NCI-H748 treated with DMSO at 0.1 percent for 48 hours (cell line): ENCODE data around the gene ZBTB49.

ENCODE experiments used
- DNase-seq: peaks from one replicate; lab custom pipeline; 2025; lab: John Stamatoyannopoulos, UW

ZBTB49 gene

DNA sequence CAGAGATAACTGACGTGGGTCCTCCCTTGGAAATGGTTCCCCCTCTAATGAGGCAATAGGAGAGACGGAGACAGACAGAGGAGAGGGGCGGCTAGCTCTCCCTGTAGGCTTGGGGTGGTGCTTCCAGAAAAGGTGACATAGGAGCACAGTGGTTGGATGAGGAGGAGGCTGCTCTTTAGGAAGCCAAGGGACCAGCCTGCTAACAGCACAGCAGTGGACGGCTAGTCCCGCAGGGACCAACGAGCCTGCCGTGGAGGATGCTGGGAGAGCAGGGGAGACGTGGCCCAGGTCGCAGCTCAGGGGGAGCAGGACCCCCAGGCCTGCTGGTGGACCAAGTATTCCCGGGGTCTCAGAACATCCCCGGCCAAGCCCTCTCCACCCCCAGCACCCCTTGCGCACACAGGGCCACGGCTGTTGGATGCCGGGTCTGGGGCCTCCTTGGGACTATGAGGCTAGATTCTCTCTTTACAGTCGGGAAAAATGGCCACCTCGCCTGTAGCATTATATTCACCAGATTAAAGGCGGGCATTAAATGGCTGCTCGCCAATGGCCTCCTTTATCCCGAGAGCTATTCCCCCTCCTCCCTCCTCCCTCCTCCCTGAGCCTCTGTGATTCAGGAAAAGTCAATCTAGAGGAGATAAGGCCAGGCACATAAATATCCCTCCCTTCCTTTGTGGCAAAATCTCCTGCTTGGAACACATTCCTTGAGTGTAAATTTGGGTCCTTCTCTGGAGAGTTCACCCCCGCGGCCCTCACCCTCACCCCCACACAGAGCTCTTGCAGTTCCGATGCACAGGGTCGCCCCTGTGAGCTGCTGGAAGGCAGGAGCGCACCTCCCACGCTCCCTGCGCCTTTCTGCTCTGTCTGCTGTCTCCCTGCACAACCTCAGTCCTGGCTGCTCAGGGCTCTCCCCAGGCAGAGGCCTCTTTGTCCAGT is 66.3 kb downstream of the ZBTB49 start:
- no peak for DNase-seq

DNA sequence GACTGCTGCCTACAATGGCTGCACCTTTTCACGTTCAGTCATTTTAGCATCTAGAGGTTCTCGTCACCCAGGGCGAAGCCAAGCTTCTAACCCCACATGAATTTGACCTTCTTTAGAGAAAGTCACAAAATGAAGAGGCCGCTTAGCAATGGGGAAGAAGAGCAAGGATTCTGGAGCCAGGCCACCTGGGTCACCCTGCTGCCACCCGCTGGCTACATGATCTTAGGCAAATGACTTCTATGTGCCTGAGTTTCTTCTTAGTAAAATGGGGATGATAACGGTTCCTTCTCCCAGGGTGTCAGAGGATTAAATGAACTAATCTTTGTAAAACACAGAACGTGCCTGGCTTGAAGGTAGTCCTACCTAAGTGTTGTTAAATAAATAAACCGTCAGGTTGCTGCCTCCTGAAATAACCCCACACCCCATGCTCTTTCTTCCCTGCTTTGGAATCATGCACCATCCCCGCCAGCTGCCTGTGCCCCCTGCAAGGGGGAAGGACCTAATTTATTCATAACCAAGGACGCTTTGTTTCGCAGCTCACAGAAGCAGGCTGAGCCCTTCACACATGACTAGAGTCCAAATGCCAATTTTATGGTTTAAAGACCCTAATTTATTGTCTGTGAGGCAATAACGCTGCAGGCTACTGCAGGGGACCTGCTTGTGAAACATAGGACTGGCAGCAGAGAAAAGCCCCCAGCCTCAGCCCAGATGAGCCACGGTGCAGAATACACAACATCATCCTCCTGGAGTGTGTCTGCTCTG is 68.2 kb downstream of the ZBTB49 start:
- DNase-seq: no peak

DNA sequence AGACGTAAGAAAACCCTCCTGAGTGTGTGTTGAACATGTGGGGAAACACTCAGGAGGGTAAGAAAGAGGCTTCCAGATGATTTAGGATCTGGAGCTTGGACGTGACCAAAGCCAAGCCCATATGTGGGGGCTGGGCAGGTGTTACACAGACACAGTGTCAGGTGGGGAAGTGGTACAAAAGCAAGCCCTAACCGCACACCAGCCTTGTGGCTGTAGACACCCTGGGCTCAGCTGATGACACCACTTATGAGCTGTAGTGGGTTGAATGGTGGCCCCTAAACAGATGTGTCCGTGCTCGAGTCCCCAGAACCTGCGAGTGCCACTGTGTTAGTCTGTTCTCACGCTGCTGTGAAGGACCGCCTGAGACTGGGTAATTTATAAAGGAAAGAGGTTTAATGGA is 71.8 kb downstream of the ZBTB49 start:
- no peak for DNase-seq

DNA sequence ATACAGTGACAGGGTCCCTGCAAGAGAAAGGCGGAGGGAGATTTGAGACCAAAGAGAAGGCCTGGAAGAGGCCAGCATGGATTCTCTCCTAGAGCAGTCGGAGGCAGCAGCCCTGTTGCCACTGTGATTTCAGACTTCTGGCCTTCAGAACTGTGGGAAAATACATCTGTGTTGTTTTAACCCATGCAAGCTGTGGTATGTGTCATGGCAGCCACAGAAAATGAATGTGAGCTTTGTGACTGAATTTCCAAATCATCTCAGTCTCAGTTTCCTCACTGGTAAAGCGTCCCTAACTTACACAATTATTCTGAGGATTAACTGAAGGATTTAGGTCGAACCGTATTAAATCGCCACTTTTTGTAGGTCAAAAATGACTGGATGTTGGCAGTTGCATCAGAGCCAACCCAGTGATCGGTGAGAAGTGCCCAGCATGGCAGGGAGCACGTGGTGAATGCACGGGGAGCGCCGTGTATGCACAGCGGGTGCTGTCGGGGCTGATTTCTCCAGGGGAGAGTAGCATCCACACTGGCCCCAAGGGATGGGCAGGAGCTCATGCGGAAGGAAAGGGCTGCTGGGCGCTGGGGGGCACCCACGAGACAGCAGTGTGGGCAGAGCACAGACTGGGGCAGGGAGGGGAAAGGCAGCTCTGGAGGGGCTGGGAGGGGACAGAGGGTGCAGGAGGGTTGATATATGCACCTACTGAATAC is 73.1 kb downstream of the ZBTB49 start:
- no peak for DNase-seq

DNA sequence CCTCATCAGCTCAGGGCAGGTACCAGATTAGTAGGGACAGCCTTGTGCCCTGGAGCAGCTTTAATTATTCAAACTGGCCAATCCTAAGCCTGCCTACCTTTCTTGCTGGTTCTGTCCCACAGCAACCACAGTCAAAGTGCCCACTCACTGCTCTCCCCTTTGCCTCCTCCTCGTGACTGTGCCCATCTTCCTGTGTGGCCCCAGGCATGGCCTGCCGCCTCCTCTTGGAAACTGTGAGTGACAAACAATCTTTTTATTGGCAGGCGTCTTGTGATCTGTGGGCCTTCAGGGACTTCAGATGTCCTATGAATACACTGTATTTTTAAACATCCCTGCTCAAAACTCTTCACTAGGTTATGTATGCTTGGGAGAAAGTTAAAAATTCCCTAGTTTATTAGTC is 74.0 kb downstream of the ZBTB49 start:
- no peak for DNase-seq

DNA sequence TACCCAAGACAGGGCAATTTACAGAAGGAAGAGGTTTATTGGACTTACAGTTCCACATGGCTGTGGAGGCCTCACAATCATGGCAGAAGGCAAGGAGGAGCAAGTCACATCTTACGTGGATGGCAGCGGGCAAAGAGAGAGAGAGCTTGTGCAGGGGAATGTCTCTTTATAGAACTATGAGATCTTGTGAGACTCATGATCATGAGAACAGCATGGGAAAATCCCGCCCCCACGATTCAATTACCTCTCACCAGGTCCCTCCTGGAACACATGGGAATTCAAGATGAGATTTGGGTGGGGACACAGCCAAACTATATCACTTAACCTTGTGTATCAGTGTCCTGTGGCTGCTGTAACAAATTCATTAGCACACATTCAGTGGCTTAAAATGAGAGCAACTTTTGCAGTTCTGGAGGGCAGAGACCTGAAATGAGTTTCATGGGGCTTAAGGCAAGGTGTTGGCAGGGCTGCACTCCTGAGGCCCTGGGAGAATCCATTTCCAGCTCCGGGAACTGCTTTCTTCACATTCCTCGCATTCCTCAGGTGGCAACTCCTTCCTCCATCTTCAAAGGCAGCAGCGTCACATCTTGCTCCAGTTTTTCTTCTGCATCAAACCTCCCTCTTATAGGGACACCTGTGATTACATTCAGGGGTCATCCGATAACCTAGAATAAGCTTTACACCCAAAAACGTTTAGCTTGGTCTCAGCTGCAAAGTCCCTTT is 74.6 kb downstream of the ZBTB49 start:
- DNase-seq: no peak

DNA sequence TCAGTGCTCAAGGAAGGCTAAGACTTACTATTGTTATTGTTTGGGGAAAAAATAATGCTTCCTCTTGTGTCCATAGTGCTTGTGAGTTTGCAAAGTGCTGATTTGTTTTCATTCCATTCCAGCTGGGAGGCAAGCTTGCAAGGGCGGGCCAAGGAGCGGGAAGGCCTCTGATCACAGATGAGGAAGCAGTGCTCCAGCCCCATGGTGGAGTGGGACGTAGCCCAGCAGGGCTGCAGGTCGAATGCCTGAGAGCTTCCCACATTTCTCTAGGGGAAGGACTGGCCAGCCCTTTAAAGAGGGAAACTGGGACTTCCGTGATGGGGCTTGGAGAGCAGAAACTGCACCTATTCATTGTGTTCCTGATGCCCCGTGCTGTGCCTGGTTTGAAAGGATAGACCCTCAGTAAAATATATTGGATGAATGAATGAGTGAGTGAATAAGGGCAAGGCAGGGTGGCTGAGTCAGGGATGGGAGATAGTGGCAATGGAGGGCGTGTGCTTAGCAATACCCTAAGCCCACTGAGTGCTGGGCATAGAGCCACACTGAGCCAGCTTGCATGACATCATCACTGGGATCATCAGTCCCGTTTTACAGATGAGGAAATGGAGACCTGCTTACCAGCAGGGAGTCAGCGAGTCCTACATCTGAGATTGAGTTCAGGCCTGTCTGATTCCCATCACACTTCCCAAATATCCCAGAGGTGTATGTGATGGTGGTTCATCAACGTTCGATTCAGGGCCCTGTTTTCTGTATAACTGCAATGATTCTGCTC is 78.9 kb downstream of the ZBTB49 start:
- no peak for DNase-seq
